CD4-positive, alpha-beta T cell treated with Interleukin-6 for 4 hours (primary cell): ENCODE data around the gene INPP5D.
"Not testable (repeated sequence)": the region's sequence is repeated elsewhere in the genome, so short reads cannot be mapped to it uniquely, and the experiment has no call there.

Source experiments
- DNase-seq: peaks from one replicate; pipeline ENCODE4 v3.0.0-alpha.2; 2020; ENCODE audit warnings: mixed read lengths

Gene INPP5D

GRCh38 chr2:233094614-233095013 is 34.5 kb downstream of the INPP5D start:
- DNase-seq: no peak

GRCh38 chr2:233096006-233096405 is 35.9 kb downstream of the INPP5D start:
- no peak for DNase-seq

DNA sequence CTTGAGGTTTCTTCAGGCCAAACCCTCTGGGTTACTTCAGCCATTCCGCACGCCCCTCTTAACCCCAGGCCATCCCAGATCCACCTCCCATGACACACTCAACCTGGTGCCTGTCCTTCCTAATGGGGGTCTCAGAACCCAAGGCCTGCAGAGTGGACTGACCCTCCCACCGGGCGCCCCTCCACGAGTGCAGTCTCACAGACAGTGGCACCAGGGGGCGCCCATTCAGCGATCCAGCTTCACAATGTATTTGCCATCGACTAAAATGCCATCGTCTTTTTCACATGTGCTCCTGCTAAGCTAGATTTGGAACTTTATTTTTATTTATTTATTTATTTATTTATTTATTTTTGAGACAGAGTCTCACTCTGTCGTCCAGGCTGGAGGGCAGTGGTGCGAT is 38.5 kb downstream of the INPP5D start:
- peak; percentile 47 for DNase-seq

DNA sequence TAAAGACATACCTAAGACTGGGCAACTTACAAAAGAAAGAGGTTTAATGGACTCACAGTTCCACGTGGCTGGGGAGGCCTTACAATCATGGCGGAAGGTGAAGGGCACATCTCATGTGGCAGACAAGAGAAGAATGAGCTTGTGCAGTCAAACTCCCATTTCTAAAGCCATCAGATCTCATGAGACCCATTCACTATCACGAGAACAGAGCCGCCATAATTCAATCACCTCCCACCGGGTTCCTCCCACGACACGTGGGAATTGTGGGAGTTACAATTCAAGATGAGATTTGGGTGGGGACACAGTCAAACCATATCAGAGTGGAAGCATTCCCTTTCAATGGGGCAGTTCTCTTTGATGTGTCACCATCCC is 39.7 kb downstream of the INPP5D start:
- DNase-seq: not testable (repeated sequence)

DNA sequence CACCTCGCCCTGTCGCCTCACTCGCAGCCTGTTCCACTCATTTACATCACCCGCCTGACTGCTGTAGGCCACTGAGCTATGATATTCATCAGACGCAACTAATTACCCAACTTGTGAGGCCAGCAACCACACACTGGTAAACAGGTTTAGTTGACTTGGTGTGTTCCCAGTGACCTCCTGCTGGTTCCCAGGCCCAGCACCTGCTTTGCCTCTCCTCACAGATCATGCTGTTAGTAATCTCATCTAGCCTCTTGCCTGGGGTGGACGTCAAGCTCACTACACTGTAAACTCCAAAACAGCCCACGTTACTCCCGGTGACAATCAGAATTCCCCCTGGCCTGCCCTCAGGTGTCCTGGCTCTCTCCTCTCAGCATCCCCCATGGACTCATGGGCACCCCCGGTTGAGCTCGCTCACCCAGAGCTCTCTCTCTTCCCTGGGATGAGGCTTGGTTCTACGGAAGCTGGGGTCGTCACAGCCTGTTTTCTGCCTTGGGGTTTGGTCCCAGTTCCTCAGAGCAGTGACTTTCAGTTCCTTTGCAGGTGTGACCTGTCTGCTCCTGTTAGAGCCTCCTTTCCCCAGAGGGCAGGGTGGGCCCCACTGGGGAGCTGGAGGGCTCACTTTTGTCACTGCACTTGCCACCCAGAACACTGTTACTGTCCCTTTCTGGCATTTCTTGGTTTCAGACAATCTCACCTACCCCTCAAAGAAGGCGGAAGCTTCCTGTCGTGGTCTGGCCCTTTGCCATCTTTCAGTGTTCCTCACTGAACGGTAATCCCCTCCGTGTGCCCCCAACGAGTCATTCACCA is 40.3 kb downstream of the INPP5D start:
- DNase-seq: peak; percentile 73

DNA sequence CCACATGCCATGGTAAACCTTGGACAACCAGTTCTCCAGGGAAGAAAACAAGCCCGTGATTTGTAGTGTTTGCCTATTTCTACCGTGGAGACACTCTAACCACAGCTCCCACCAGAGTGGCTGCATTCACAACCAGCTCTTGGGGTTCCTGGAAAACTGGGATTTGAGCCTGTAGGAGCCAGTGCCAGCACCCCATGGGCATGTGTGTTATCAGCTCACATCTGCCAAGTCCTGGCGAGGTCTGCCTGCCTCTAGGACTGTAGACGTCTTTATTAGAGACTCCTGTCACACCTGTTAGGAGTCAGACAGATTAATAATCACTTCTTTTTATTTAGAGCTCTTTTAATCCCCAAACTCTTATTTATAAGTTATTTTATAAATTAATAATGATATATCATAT is 41.0 kb downstream of the INPP5D start:
- DNase-seq: no peak

DNA sequence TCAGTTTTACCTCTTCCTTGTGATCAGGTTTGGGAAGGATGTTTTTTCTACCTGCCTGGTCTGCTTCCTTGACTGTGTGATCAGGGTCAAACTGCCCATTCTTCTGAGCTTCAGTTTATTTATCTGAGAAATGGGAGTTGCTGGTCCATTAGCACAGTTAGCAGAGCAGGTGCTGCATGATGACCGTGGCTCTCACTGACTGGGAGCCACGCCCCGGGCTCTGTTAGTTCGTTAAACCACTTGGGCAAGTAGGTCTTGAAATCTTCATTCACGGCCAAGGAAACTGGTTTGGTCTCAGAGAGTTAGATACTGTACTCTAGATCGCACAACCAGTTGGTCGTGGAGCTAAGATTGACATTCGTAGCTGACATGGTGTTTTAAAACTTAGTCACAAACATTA is 41.7 kb downstream of the INPP5D start:
- DNase-seq: no peak

DNA sequence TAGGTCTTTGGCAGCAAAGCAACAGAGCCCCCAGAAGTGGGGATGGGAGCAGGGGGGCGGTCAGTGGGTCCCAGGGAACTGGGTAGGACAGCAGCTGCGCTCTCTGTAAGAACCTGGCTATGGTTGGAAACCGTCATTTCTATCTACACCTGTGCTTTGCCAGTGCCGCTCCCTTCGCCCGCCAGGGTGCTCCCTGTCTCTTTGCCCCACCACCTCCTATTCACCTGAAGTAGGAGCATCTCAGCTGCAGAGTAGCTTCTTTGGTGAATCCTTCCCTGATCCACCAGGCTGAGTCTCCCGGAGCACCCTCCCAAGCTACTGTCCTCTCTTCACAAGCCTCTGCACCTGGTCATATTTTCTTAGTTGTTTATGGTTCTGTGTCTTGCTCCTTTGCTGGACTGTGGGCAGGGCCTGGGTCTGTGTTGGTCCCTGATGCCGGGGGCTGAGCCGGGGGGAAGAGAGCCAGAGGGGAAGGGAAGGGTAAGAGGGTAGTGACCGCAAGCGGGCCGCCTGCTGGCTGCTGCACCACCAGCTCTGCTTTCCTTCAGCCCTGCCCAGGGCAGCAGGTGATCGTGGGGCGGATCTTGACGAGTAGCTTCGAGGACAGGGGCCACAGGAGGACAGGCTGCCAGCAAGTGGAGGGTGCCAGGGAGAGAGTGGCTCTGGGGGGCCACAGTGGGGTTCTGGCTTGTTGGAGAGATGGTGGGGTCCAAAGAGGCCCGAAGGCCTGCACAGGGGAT is 45.2 kb downstream of the INPP5D start:
- DNase-seq: no peak

- DNase-seq: no peak
Observed at GRCh38 chr2:233105930-233106329, 45.8 kb downstream of the INPP5D start.

- no peak for DNase-seq
Observed at GRCh38 chr2:233107011-233107410, 46.9 kb downstream of the INPP5D start.

DNA sequence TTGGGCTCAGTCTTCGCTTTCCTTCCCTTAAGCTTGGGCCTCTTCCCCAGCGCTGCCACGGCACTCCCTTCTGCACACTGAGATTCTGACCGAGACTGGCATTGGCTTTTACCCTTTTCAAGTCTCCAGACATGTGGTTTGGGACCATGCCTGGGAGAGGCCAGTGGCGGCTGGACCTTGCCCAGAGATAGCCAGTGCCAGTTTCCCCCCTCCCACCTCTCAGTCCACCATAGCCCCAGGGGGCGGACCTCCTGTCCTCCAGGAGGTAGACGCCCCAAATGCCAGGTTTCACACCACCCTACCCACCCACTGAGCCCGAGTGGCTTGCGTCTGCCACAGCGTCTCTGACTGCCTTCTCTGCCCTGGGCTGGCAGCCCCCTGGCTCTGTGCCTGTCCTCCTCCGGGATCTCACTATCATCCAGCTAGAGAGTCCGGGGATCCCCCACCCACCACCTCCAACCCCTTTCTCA is 47.7 kb downstream of the INPP5D start:
- no peak for DNase-seq

GRCh38 chr2:233108611-233109490 is 48.7 kb downstream of the INPP5D start:
- no peak for DNase-seq

DNA sequence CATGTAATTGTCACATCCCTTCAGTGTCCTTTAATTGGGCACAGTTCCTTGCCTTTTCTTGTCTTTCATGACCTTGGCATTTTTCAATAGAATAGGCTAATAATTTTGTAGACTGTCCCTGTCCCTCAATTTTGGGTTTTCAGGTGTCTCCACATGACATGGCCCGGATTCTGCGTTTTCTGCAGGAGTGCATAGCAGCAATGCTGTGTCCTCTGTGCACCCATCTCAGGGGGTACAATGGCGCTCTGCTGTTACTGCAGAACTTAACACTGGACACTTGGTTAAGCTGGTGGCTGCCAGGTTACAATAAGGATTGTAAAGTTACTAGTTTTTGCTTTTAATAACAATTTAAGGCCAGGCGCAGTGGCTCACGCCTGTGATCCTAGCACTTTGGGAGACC is 51.3 kb downstream of the INPP5D start:
- no peak for DNase-seq

GRCh38 chr2:233112329-233112728 is 52.2 kb downstream of the INPP5D start:
- no peak for DNase-seq

- no peak for DNase-seq
Observed at GRCh38 chr2:233112776-233113452, 52.8 kb downstream of the INPP5D start.

GRCh38 chr2:233114421-233114861 is 54.3 kb downstream of the INPP5D start:
- peak; percentile 23 for DNase-seq

GRCh38 chr2:233115121-233115520 is 55.0 kb downstream of the INPP5D start:
- no peak for DNase-seq

GRCh38 chr2:233115741-233116140 is 55.6 kb downstream of the INPP5D start:
- DNase-seq: no peak

GRCh38 chr2:233116946-233117345 is 56.8 kb downstream of the INPP5D start:
- no peak for DNase-seq

- DNase-seq: peak; percentile 20
Observed at GRCh38 chr2:233117351-233117750, 57.2 kb downstream of the INPP5D start.

GRCh38 chr2:233117811-233118647 is 57.9 kb downstream of the INPP5D start:
- DNase-seq: no peak

GRCh38 chr2:233118648-233119000 is 58.5 kb downstream of the INPP5D start:
- no peak for DNase-seq
